ENCODE measurements around the gene C6orf52.

C6orf52 gene

DNA sequence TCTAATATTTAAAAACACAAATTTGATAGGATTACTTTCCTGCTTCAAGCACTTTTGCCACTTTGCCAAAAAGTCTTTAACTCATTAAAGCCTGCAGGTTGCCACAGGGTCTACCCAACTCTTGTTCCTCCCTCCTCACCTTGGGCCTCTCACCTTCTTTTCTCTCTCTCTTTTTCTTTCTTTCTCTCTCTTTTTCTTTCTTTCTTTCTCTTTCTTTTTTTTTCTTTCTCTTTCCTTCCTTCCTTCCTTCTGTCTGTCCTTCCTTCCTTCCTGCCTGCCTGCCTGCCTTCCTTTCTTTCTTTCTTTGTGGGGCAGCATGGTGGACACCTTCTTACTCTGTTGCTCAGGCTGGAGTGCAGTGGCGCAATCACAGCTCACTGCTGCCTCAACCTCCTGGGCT, 50.2 kb downstream of the C6orf52 start:
- no peak for DNase-seq (ENCODE audit: low read depth)

DNA sequence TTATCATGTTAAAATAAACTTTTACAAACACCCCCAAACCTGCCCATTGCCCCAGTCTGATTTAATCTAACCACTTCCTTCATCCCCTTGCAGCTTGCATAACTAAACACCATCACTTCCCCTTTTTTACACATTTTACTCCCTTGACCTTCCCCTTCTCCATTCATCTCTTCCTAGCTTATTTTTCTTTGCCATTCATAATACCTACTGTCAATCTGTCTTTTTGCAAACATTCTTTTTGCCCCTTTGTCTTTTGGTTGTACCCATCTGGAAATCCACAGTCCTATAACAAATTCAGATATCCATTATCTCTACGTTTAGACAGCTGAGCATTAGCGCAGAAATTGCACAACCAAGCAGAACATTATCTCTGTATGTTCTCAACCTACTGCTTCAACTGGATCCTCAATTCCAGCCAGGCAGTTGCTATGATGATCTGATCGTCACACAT, 51.2 kb downstream of the C6orf52 start:
- no peak for DNase-seq (ENCODE audit: low read depth)

- DNase-seq (ENCODE audit: low read depth) = no peak
Observed at GRCh38 chr6:10641528-10641927, 52.9 kb downstream of the C6orf52 start.

- no peak for DNase-seq (ENCODE audit: low read depth)
Observed at GRCh38 chr6:10640412-10640811, 54.0 kb downstream of the C6orf52 start.

- no peak for DNase-seq (ENCODE audit: low read depth)
Observed at GRCh38 chr6:10633216-10633615, 61.2 kb downstream of the C6orf52 start.

DNA sequence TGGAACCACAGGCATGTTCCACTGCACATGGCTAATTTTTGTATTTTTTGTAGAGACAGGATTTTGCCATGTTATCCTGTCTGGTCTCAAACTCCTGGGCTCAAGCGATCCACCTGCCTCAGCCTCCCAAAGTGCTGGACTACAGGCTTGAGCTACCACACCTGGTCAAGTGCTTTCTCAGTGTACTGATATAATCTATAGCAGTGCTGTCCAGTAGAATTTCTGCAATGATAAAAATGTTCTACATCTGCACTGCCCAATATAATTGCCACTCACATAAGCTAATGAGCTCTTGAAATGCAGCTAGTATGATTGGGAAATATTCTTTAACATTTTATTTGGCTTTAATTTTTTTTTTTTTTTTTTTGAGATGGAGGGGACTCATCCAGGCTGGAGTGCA, 64.2 kb downstream of the C6orf52 start:
- DNase-seq (ENCODE audit: low read depth) = no peak

DNA sequence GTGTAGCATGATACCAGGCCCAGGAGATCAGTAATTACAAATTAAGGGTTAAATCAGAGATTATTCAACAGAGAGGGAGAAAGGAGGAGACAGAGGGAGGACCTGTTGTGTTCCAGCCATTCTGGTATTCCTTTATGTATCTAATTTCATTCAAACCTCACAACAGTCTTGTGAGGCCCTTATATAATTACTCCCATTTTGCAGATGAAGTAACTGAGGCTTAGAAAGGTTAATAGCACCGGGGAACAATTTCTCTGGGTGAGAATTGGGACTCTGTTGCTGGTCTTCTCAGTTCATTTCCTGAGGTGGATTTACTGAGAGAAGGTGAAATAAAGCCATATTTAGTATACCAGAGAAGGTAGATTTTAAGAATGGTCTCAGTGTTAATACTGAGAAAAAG, 66.6 kb downstream of the C6orf52 start:
- no peak for DNase-seq (ENCODE audit: low read depth)

DNA sequence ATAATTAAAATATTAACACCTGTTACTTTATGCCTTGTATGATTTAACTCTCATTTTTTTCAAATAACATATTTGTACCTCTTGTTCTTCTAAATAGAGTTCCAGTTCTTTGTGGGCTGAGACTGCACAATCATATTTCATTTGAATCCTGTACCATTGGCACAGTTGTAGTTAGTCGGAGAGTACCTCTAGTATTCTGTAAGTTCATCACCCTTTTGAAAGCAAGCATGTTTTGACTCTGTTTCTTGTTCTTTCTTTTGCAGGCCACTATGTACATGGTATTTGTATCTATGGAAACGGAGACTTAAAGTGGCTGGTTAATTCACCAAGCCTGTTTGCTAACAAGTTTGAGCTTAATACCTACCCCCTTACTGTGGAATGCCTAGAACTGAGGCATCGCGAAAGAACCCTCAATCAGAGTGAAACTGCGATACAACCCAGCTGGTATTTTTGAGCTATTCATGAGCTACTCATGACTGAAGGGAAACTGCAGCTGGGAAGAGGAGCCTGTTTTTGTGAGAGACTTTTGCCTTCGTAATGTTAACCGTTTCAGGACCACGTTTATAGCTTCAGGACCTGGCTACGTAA, 68.2 kb downstream of the C6orf52 start:
- no peak for DNase-seq (ENCODE audit: low read depth)

- no peak for DNase-seq (ENCODE audit: low read depth)
Observed at GRCh38 chr6:10624836-10625235, 69.6 kb downstream of the C6orf52 start.

GRCh38 chr6:10621847-10622246, 72.6 kb downstream of the C6orf52 start:
- DNase-seq (ENCODE audit: low read depth) = no peak
